ENCODE data around the gene ELP4.

GRCh38 chr11:31711137-31711536 is 201.6 kb downstream of the ELP4 start:
- TF ChIP-seq EZH2 (IDR thresholded peaks at IDR 0.05; ENCODE audit: borderline replicate concordance) (no peak), CTCF (IDR thresholded peaks at IDR 0.05; ENCODE audit: poor library complexity) (no peak)
